Lower lobe of right lung (tissue), 2 donors: ENCODE data around the gene FOXP1. TPM values are rescaled to one million over a fixed set of nuclear protein-coding genes. Genes with fewer than 3 reads are reported as not detected.
"Not testable (repeated sequence)": the region's sequence is repeated elsewhere in the genome, so short reads cannot be mapped to it uniquely, and the experiment has no call there.

Experiments
- ATAC-seq, 2 donors: fragments of 200-7000 bp; cut with Tn5 transposase; one replicate each; pipeline ENCODE4 v1.9.1; 2020 to 2022; ENCODE audit warnings: mild to moderate bottlenecking in 2 of 2, moderate library complexity in 2 of 2
- DNase-seq: peaks from one replicate; pipeline ENCODE4 v3.0.0-alpha.2; 2020
- H3K27ac ChIP-seq: fragments of 200-600 bp; one replicate; pipeline ENCODE4 v1.8.0; 2022
- H3K27me3 ChIP-seq: fragments of 200-600 bp; one replicate; pipeline ENCODE4 v1.8.0; 2022; ENCODE audit warnings: low read depth
- H3K36me3 ChIP-seq: fragments of 200-600 bp; one replicate; pipeline ENCODE4 v1.8.0; 2022; ENCODE audit warnings: mild to moderate bottlenecking
- H3K4me1 ChIP-seq: fragments of 200-600 bp; one replicate; pipeline ENCODE4 v1.8.0; 2022
- H3K4me3 ChIP-seq: fragments of 200-600 bp; one replicate; pipeline ENCODE4 v1.8.0; 2022; ENCODE audit warnings: mild to moderate bottlenecking
- H3K9me3 ChIP-seq: fragments of 200-600 bp; one replicate; pipeline ENCODE4 v1.8.0; 2022
- CTCF ChIP-seq: fragments of 200-600 bp; IDR thresholded peaks from one replicate; pipeline ENCODE4 v1.8.0; 2022; ENCODE audit warnings: antibody characterized with exemption, mild to moderate bottlenecking
- intact Hi-C: fragments of 100-400 bp; cut with DNase I; formaldehyde crosslinking; loops from one replicate; pipeline ENCODE4 v1.11.0; 2022
- total RNA-seq: library from RNA; stranded (reverse); fragmentation: NEBNext Ultra II Directional; extraction: Animal tissue kit (Norgen Biotek cat#: 25700); gene quantifications from one replicate; pipeline ENCODE4 v1.2.1, GENCODE V29; 2021
- donor health status: DM: no; HTN: yes; CAD: no; lungs with severe emphysema.

FOXP1 gene
- total RNA-seq, 1 donor from 2014 or later: 138 TPM

GRCh38 chr3:71532639-71533395, 50.7 kb downstream of the FOXP1 start:
- H3K4me1 ChIP-seq: peaks cover 24% of the 10 kb centered on the region
- H3K36me3 ChIP-seq: no peaks in the 10 kb centered on the region
- TF ChIP-seq CTCF: no peak
- ATAC-seq: peak; percentile 44 to 63
- H3K27ac ChIP-seq: peak overlapping the region; percentile 43
- no peaks in the 10 kb centered on the region for H3K27me3 ChIP-seq
- no peak overlapping the region for H3K4me3 ChIP-seq
- no peak for DNase-seq
- intact Hi-C loops: no loop called here
- no peaks in the 10 kb centered on the region for H3K9me3 ChIP-seq

- ATAC-seq (no peak), DNase-seq (no peak)
- intact Hi-C loops: no loop called here
- TF ChIP-seq CTCF: no peak
- Histone ChIP-seq H3K9me3 (no peaks in the 10 kb centered on the region), H3K36me3 (no peaks in the 10 kb centered on the region), H3K4me3 (no peak overlapping the region), H3K27ac (no peak overlapping the region), H3K4me1 (peaks cover 24% of the 10 kb centered on the region), H3K27me3 (no peaks in the 10 kb centered on the region)
Observed at GRCh38 chr3:71530903-71531530, 52.5 kb downstream of the FOXP1 start.

- no peaks in the 10 kb centered on the region for H3K27me3 ChIP-seq
- no peaks in the 10 kb centered on the region for H3K36me3 ChIP-seq
- no peaks in the 10 kb centered on the region for H3K9me3 ChIP-seq
- TF ChIP-seq CTCF: no peak
- intact Hi-C loops: no loop called here
- H3K4me3 ChIP-seq: no peak overlapping the region
- ATAC-seq (no peak), DNase-seq (no peak)
- H3K27ac ChIP-seq: no peak overlapping the region
- peaks cover 23% of the 10 kb centered on the region for H3K4me1 ChIP-seq
Observed at GRCh38 chr3:71528816-71529215, 54.7 kb downstream of the FOXP1 start.

- H3K27ac ChIP-seq, H3K36me3 ChIP-seq, DNase-seq, H3K27me3 ChIP-seq, intact Hi-C loops, H3K4me3 ChIP-seq, H3K4me1 ChIP-seq, ATAC-seq, H3K9me3 ChIP-seq: not testable (repeated sequence)
Observed at GRCh38 chr3:71526448-71526847, 57.1 kb downstream of the FOXP1 start.

GRCh38 chr3:71525391-71525790, 58.1 kb downstream of the FOXP1 start:
- TF ChIP-seq CTCF: no peak
- H3K9me3 ChIP-seq: no peaks in the 10 kb centered on the region
- peak in 1 of 2 donors; percentile 39 for ATAC-seq

GRCh38 chr3:71524672-71525071, 58.9 kb downstream of the FOXP1 start:
- no peaks in the 10 kb centered on the region for H3K36me3 ChIP-seq
- no peak overlapping the region for H3K4me3 ChIP-seq
- TF ChIP-seq CTCF: no peak
- H3K27ac ChIP-seq: no peak overlapping the region
- no peaks in the 10 kb centered on the region for H3K9me3 ChIP-seq
- intact Hi-C loops: no loop called here
- no peak for ATAC-seq
- peaks cover 3% of the 10 kb centered on the region for H3K4me1 ChIP-seq
- no peak for DNase-seq
- no peaks in the 10 kb centered on the region for H3K27me3 ChIP-seq

More at GRCh38 chr3:71525391-71525790, 58.1 kb downstream of the FOXP1 start:
- intact Hi-C loops: no loop called here
- H3K4me1 ChIP-seq: no peaks in the 10 kb centered on the region
- H3K4me3 ChIP-seq: no peak overlapping the region
- no peaks in the 10 kb centered on the region for H3K27me3 ChIP-seq
- no peak overlapping the region for H3K27ac ChIP-seq
- H3K36me3 ChIP-seq: no peaks in the 10 kb centered on the region
- no peak for DNase-seq
